Measurements from ENCODE around the gene MPL. TPM values are rescaled to one million over a fixed set of nuclear protein-coding genes. Genes with fewer than 3 reads are reported as not detected.

Gene MPL
- polyA plus RNA-seq, 1 experiment = not detected

DNA sequence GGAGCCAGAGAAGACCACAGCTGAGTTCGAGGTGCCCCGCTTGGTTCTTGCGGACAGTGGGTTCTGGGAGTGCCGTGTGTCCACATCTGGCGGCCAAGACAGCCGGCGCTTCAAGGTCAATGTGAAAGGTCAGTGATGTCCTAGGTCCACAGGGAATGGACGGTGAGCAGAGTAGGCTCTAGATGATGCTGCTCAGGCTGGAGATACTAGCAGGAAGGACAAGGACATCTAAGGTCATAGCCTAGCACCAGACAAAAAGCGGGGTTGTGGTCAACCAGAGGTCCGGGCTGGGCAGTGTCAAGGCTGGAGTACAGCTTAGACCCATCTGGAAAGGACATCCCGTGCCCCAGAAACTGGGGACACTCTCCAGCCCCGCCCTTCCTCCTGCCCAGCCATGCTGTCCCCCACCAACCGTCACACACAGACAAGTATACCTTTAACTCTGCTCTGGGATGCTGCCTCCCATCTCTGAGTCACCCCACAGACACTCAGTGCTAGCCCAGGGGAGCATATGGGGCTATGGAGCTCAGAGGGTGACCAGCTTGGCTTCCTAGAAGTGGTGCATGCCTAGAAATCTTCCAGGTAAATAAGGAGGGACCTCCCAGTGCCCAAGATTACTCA is 28.1 kb upstream of the MPL start:
- DNase-seq (ENCODE audit: low read depth, low spot score) = no peak
- ChIA-PET POLR2A (no interaction called here), CTCF (no interaction called here)
- Histone ChIP-seq H3K9me3 (ENCODE audit: control insufficient read depth, insufficient read depth, low read length) (no peaks in the 10 kb centered on the region; the same call in 1 of the 2 replicates), H3K27me3 (ENCODE audit: control insufficient read depth, insufficient read depth, low read length) (peaks cover 3% of the 10 kb centered on the region), H3K27ac (ENCODE audit: low read depth, low read length) (no peak overlapping the region), H3K4me3 (ENCODE audit: low read depth, low read length) (no peak overlapping the region)
- TF ChIP-seq, protein P1, sequence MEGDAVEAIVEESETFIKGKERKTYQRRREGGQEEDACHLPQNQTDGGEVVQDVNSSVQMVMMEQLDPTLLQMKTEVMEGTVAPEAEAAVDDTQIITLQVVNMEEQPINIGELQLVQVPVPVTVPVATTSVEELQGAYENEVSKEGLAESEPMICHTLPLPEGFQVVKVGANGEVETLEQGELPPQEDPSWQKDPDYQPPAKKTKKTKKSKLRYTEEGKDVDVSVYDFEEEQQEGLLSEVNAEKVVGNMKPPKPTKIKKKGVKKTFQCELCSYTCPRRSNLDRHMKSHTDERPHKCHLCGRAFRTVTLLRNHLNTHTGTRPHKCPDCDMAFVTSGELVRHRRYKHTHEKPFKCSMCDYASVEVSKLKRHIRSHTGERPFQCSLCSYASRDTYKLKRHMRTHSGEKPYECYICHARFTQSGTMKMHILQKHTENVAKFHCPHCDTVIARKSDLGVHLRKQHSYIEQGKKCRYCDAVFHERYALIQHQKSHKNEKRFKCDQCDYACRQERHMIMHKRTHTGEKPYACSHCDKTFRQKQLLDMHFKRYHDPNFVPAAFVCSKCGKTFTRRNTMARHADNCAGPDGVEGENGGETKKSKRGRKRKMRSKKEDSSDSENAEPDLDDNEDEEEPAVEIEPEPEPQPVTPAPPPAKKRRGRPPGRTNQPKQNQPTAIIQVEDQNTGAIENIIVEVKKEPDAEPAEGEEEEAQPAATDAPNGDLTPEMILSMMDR (IDR thresholded peaks at IDR 0.05; ENCODE audit: low read depth, low read length) = no peak

DNA sequence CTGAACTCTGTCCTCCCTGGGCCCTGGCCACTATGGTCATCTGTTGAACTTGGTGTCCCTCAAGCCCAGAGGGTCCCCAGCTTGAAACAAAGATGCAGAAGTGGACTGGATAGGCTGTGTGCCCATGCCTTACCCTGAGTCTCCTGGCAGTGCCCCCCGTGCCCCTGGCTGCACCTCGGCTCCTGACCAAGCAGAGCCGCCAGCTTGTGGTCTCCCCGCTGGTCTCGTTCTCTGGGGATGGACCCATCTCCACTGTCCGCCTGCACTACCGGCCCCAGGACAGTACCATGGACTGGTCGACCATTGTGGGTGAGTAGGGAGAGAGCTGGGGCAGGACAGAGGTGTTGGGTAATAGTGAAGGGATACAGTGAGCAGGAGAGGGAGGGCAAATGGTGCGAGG is 26.1 kb upstream of the MPL start:
- Histone ChIP-seq H3K27me3 (ENCODE audit: control insufficient read depth, insufficient read depth, low read length) (no peaks in the 10 kb centered on the region), H3K4me3 (ENCODE audit: low read depth, low read length) (no peak overlapping the region), H3K9me3 (ENCODE audit: control insufficient read depth, insufficient read depth, low read length) (no peaks in the 10 kb centered on the region; the same call in 1 of the 2 replicates), H3K27ac (ENCODE audit: low read depth, low read length) (no peak overlapping the region)
- CTCF ChIA-PET = no interaction called here
- DNase-seq (ENCODE audit: low read depth, low spot score) = no peak
- POLR2A ChIA-PET = no interaction called here
- TF ChIP-seq, protein P1 (IDR thresholded peaks at IDR 0.05; ENCODE audit: low read depth, low read length) = no peak

- TF ChIP-seq, protein P1 (IDR thresholded peaks at IDR 0.05; ENCODE audit: low read depth, low read length) = no peak
Observed at GRCh38 chr1:43312212-43312623, 25.4 kb upstream of the MPL start.

GRCh38 chr1:43312663-43313515 is 24.7 kb upstream of the MPL start:
- Histone ChIP-seq H3K4me3 (ENCODE audit: low read depth, low read length) (no peak overlapping the region), H3K9me3 (ENCODE audit: control insufficient read depth, insufficient read depth, low read length) (no peaks in the 10 kb centered on the region; the same call in 1 of the 2 replicates), H3K27ac (ENCODE audit: low read depth, low read length) (no peak overlapping the region), H3K27me3 (ENCODE audit: control insufficient read depth, insufficient read depth, low read length) (no peaks in the 10 kb centered on the region)
- CTCF ChIA-PET = no interaction called here
- TF ChIP-seq, protein P1 (IDR thresholded peaks at IDR 0.05; ENCODE audit: low read depth, low read length) = no peak
- DNase-seq (ENCODE audit: low read depth, low spot score) = no peak
- POLR2A ChIA-PET = no interaction called here

More at GRCh38 chr1:43312212-43312623, 25.4 kb upstream of the MPL start:
- DNase-seq (ENCODE audit: low read depth, low spot score) = no peak
- POLR2A ChIA-PET = no interaction called here
- Histone ChIP-seq H3K9me3 (ENCODE audit: control insufficient read depth, insufficient read depth, low read length) (no peaks in the 10 kb centered on the region; the same call in 1 of the 2 replicates), H3K4me3 (ENCODE audit: low read depth, low read length) (no peak overlapping the region), H3K27me3 (ENCODE audit: control insufficient read depth, insufficient read depth, low read length) (no peaks in the 10 kb centered on the region), H3K27ac (ENCODE audit: low read depth, low read length) (no peak overlapping the region)
- CTCF ChIA-PET = no interaction called here

GRCh38 chr1:43313771-43314170 is 23.8 kb upstream of the MPL start:
- Histone ChIP-seq H3K27ac (ENCODE audit: low read depth, low read length) (no peak overlapping the region), H3K9me3 (ENCODE audit: control insufficient read depth, insufficient read depth, low read length) (no peaks in the 10 kb centered on the region; the same call in 1 of the 2 replicates), H3K27me3 (ENCODE audit: control insufficient read depth, insufficient read depth, low read length) (no peaks in the 10 kb centered on the region), H3K4me3 (ENCODE audit: low read depth, low read length) (no peak overlapping the region)
- ChIA-PET POLR2A (no interaction called here), CTCF (no interaction called here)
- no peak for DNase-seq (ENCODE audit: low read depth, low spot score)
- TF ChIP-seq, protein P1 (IDR thresholded peaks at IDR 0.05; ENCODE audit: low read depth, low read length) = no peak

Measured in AG04450 (cell line).